ENCODE results near the gene NTSR1.

The NTSR1 gene

DNA sequence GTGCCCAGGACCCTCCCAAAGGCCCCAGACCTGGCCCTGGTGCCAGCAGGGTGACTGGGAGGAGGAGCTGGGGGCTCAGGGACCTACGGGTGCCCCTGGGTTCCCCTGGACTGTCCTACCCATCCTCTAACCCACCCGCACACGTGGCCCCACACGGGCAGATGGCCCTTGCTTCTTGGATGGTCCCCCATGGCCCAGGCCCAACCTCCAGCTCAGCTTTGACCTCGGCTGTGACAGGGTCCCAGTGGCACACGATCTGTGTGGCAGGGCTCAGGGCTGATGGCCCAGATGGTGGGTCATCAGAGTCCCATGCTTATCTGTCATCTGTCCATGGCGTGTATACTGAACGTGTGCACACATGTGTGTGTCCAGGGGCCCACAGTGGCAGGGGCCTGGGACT, 4.0 kb downstream of the NTSR1 start:
- H3K79me2 ChIP-seq (ENCODE audit: low read length), result no peaks in the 10 kb centered on the region
- no peak for TF ChIP-seq EZH2phosphoT487 (IDR thresholded peaks at IDR 0.05; ENCODE audit: low read depth)
- TF ChIP-seq, protein P1, sequence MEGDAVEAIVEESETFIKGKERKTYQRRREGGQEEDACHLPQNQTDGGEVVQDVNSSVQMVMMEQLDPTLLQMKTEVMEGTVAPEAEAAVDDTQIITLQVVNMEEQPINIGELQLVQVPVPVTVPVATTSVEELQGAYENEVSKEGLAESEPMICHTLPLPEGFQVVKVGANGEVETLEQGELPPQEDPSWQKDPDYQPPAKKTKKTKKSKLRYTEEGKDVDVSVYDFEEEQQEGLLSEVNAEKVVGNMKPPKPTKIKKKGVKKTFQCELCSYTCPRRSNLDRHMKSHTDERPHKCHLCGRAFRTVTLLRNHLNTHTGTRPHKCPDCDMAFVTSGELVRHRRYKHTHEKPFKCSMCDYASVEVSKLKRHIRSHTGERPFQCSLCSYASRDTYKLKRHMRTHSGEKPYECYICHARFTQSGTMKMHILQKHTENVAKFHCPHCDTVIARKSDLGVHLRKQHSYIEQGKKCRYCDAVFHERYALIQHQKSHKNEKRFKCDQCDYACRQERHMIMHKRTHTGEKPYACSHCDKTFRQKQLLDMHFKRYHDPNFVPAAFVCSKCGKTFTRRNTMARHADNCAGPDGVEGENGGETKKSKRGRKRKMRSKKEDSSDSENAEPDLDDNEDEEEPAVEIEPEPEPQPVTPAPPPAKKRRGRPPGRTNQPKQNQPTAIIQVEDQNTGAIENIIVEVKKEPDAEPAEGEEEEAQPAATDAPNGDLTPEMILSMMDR (IDR thresholded peaks at IDR 0.05; ENCODE audit: low read depth, low read length), result no peak
- peaks cover 8% of the 10 kb centered on the region for H3K27me3 ChIP-seq (ENCODE audit: low read depth, low read length)
- H3K9ac ChIP-seq (ENCODE audit: low read length), result no peak overlapping the region
- no peaks in the 10 kb centered on the region for H3K9me3 ChIP-seq (ENCODE audit: insufficient read depth, low read length)
- no peaks in the 10 kb centered on the region for H4K20me1 ChIP-seq (ENCODE audit: insufficient read depth, low read length)
- no peaks in the 10 kb centered on the region for H3K36me3 ChIP-seq (replicated peaks; ENCODE audit: low read depth, low read length)
- H3K27ac ChIP-seq (ENCODE audit: low read length), result no peak overlapping the region
- no peak overlapping the region for H3K4me2 ChIP-seq (ENCODE audit: low read length)
- H3K4me3 ChIP-seq (ENCODE audit: low read length), result no peak overlapping the region
- H2AFZ ChIP-seq (ENCODE audit: low read depth, low read length), result no peak overlapping the region
- H3K4me1 ChIP-seq (ENCODE audit: low read length), result no peaks in the 10 kb centered on the region

DNA sequence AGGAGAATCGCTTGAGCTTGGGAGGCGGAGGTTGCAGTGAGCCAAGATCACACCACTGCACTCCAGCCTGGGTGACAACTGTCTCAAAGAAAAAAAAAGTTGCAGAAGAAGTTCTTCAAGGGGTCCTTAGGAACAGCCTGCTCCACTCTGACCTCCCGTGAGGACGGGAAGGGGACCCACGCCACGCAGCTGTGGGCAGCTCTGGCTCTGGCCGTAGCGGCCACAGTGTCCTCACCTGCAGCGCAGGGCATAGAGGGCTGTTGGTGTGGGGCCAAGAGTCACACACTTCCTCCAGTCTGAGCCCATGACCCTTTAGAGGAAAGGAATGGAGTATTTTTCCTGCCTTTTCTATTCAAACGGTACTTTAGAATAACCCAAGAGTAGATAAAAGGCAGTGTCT, 5.4 kb downstream of the NTSR1 start:
- H3K9me3 ChIP-seq (ENCODE audit: insufficient read depth, low read length), result no peaks in the 10 kb centered on the region
- H3K79me2 ChIP-seq (ENCODE audit: low read length), result no peaks in the 10 kb centered on the region
- TF ChIP-seq EZH2phosphoT487 (IDR thresholded peaks at IDR 0.05; ENCODE audit: low read depth), result no peak
- TF ChIP-seq, protein P1 (IDR thresholded peaks at IDR 0.05; ENCODE audit: low read depth, low read length), result no peak
- H3K36me3 ChIP-seq (replicated peaks; ENCODE audit: low read depth, low read length), result no peaks in the 10 kb centered on the region
- no peak overlapping the region for H3K4me3 ChIP-seq (ENCODE audit: low read length)
- H3K4me2 ChIP-seq (ENCODE audit: low read length), result no peak overlapping the region
- peaks cover 8% of the 10 kb centered on the region for H3K27me3 ChIP-seq (ENCODE audit: low read depth, low read length)
- no peak overlapping the region for H3K27ac ChIP-seq (ENCODE audit: low read length)
- H3K9ac ChIP-seq (ENCODE audit: low read length), result no peak overlapping the region
- H3K4me1 ChIP-seq (ENCODE audit: low read length), result no peaks in the 10 kb centered on the region
- H4K20me1 ChIP-seq (ENCODE audit: insufficient read depth, low read length), result no peaks in the 10 kb centered on the region
- no peak overlapping the region for H2AFZ ChIP-seq (ENCODE audit: low read depth, low read length)

DNA sequence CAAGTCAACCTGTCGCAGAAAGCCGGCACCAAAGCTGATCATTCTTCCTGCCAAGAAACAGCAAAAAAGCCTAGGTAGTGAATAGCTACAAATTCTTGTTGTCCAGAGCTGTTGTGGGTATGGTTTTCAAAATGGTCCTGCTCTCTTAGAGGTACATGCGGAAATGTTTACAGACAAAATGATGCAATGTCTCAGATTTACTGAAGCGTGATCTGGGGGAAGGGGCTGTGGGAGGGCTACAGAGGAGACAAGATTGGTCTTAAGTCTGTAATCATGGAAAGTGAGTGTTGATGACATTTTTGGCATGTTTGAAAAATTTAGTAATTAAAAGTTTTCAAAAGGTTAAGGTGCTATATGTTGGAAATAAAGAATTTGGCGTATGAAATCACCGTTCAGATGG, 6.2 kb downstream of the NTSR1 start:
- Histone ChIP-seq H3K9ac (ENCODE audit: low read length) (no peak overlapping the region), H3K4me3 (ENCODE audit: low read length) (no peak overlapping the region), H3K27me3 (ENCODE audit: low read depth, low read length) (peaks cover 15% of the 10 kb centered on the region), H3K79me2 (ENCODE audit: low read length) (no peaks in the 10 kb centered on the region), H3K4me1 (ENCODE audit: low read length) (no peaks in the 10 kb centered on the region), H3K36me3 (replicated peaks; ENCODE audit: low read depth, low read length) (no peaks in the 10 kb centered on the region), H3K4me2 (ENCODE audit: low read length) (no peak overlapping the region), H3K9me3 (ENCODE audit: insufficient read depth, low read length) (no peaks in the 10 kb centered on the region), H3K27ac (ENCODE audit: low read length) (no peak overlapping the region), H2AFZ (ENCODE audit: low read depth, low read length) (no peak overlapping the region), H4K20me1 (ENCODE audit: insufficient read depth, low read length) (no peaks in the 10 kb centered on the region)
- no peak for TF ChIP-seq EZH2phosphoT487 (IDR thresholded peaks at IDR 0.05; ENCODE audit: low read depth)
- TF ChIP-seq, protein P1 (IDR thresholded peaks at IDR 0.05; ENCODE audit: low read depth, low read length), result no peak

DNA sequence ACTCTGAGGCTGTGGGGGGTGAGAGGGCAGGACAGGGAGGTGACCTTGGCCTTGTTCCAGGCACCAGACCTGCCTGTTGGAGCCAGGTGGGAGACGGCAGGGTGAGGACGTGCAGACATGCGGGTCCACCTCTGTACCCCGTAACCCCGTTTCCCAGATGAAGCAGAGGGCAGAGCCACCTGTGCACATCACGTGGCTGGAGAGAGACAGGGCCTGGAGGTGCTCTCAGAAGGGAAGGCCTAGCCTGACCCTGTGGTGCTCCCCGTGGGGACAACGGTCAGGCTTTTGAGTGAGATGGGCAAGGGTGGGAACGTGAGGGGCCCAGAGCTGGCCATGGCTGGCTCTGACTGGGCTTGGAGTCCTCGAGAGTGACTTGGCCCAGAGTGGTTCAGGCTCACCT, 6.6 kb downstream of the NTSR1 start:
- no peak overlapping the region for H3K9ac ChIP-seq (ENCODE audit: low read length)
- no peak overlapping the region for H3K27ac ChIP-seq (ENCODE audit: low read length)
- no peak overlapping the region for H3K4me3 ChIP-seq (ENCODE audit: low read length)
- no peaks in the 10 kb centered on the region for H3K36me3 ChIP-seq (replicated peaks; ENCODE audit: low read depth, low read length)
- TF ChIP-seq, protein P1 (IDR thresholded peaks at IDR 0.05; ENCODE audit: low read depth, low read length), result no peak
- TF ChIP-seq EZH2phosphoT487 (IDR thresholded peaks at IDR 0.05; ENCODE audit: low read depth), result no peak
- H3K79me2 ChIP-seq (ENCODE audit: low read length), result no peaks in the 10 kb centered on the region
- no peak overlapping the region for H3K4me2 ChIP-seq (ENCODE audit: low read length)
- H2AFZ ChIP-seq (ENCODE audit: low read depth, low read length), result no peak overlapping the region
- H3K27me3 ChIP-seq (ENCODE audit: low read depth, low read length), result peaks cover 15% of the 10 kb centered on the region
- no peaks in the 10 kb centered on the region for H3K9me3 ChIP-seq (ENCODE audit: insufficient read depth, low read length)
- H3K4me1 ChIP-seq (ENCODE audit: low read length), result no peaks in the 10 kb centered on the region
- no peaks in the 10 kb centered on the region for H4K20me1 ChIP-seq (ENCODE audit: insufficient read depth, low read length)

Data from OCI-LY3 (cell line).